Kasumi-1 (cell line): ENCODE results near the gene GOLGA8B.
"Not testable (repeated sequence)": the region's sequence is repeated elsewhere in the genome, so short reads cannot be mapped to it uniquely, and the experiment has no call there.

Experiments used
- DNase-seq, 2 experiments: peaks; one replicate each; lab custom pipeline; 2025; lab: John Stamatoyannopoulos, UW

Gene GOLGA8B

DNA sequence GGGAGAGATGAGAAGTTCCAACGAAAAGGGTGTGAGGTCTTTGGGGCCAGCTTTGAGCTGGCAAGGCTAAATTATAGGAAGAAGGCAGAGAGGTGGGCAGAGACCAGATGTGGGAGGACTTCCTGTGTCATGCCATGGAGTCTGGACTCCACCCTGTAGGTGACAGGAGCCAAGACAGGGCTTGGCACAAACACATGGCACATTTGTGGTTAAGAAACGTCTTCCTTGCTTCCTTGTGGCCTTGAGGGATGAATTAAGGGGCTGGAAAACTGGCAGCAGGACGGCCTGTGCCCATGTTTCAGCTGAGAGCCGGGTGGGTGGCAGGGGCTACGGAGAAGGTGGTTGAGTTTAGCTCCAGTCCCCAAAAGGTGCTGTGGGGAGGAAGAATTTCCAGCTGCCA is 18.7 kb downstream of the GOLGA8B start:
- DNase-seq: not testable (repeated sequence)

GRCh38 chr15:34560814-34561213 is 22.6 kb downstream of the GOLGA8B start:
- not testable (repeated sequence) for DNase-seq

GRCh38 chr15:34559764-34560163 is 23.7 kb downstream of the GOLGA8B start:
- DNase-seq: not testable (repeated sequence)

DNA sequence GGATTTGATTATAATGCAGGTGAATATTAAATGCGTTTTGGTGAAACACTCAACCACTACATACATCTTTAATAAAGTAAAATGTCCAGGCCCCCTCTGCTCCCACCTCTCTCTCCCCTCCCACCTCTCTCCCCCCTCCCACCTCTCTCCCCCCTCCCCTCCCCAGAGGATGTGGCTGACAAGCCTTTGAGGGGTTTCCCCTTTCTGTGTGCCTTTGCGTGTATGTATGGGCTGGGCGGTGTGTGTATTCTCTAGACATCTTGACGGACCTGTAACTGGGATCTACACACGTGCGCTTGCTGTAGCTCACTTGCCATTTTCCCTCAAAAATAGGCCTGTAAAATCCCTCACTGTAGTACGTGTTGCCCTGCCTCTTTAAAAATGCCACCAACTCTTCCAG is 28.3 kb downstream of the GOLGA8B start:
- not testable (repeated sequence) for DNase-seq

GRCh38 chr15:34554716-34555115 is 28.7 kb downstream of the GOLGA8B start:
- DNase-seq: not testable (repeated sequence)

DNA sequence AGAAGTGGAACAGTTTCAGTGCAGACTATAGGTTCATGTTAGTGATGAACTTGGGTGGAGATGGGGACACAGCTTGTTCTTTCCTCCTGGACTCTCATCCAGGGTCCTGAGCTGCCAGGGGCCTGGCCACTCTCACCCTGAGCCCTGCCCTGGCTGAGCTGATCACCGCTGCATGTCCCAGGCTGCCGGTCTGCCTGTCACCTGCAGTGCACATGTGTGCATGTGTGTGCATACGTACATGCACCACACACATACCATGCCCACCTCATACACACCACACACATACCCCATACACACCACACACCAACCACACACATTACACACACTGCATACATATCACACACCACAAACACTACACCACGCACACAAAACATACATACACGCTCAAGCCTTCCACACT is 29.3 kb downstream of the GOLGA8B start:
- not testable (repeated sequence) for DNase-seq

DNA sequence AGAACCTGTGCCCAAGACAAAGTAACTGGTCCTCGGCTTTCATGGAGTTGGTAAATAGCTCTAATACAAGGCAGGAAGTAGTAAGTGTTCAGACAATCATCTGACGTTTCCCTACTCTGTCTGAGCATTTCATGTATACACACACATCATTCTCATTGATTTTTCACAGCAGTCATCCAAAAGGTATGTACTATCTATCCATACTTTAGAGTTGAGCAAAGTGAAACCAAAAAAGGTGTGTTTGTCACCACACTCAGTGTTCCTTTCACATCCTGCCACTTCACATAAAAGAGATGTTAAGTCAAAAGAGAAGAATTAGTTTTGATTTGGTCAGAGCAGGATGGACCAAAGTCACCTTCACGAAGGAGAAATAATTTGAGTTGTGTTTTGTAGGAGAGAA is 33.3 kb downstream of the GOLGA8B start:
- DNase-seq: not testable (repeated sequence)

DNA sequence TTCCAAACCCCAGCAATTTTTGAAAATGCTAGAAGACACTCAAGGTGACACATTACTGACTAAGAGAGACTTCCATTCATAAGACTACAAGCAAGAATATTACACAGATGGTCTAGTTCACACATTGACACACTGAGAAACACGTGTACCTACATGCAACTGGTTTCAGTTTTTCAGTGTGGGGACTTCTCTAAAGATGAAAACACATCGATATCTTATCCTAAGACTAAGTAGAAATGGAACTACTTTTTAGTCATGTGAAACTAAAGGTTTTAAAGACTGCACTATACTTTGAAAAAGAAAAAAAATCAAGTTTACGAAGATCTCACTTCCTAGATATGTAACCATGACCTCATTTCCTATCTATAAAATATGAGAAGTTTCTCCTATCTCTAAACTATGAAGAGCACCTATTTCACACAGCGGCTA is 34.1 kb downstream of the GOLGA8B start:
- not testable (repeated sequence) for DNase-seq

DNA sequence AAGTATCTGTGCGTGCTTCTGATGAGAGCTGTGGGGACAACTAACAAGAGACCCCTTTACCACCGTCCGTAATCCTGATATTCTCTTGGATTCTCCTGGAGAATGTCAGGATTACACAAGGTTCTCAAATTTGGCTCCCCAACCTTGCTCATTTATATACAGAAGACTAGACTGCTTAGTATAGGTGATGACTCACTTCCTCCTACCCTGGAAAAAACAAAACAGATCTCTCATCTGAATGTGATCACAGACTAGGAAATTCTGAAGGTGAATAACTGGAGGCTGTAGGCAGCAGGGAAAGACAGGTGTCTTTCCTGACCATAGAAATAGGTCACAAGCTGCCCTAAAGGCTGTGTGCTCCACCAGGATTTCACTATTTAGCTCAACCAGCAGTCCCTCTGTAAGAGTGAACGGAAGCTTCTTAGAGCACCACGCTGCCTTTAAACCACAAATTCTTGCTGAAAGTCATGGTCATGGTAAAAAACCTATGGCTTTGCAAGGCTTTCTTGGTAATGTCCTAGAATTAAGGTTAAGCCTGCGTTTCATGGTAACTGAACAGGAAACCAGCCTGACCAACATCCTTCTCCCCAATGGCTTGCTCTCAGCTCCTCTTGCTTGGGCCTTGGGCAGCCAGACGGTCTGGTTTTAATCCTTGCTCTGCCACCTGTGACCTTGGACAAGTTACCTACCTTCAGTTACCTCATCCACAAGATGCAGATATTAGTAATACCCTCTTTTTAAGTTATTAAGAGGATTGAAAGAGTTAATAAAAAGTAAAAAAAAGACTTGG is 39.4 kb downstream of the GOLGA8B start:
- not testable (repeated sequence) for DNase-seq

DNA sequence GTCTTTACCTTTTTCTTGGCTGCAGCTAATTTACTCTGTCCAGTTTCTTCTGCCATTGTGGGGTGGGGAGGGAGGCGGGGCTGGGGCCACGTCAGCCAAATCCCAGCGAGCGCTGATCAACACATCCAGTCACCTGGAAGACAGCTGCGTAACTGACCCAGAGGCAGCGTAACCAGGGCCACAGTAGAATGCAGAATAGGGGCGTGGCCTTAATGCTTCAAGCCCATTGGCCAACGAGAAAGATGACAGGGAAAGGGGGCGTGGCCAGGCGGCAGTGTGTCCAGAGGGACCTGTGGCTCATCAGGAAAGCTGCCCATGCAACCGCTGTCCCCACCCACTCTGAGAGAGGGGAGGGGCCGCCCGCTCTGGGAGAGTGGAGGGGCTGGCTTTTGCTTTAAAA is 47.6 kb downstream of the GOLGA8B start:
- not testable (repeated sequence) for DNase-seq
